Posterior cingulate gyrus (tissue), 11 donors: Measurements from ENCODE around the gene AK1.

Experiments
- DNase-seq, 10 donors: peaks; one replicate each; pipeline versions ENCODE4 v3.0.0 to v3.0.0-alpha.2; 2020 to 2021; ENCODE audit warnings: mixed read lengths in 3 of 10
- intact Hi-C: fragments of 100-400 bp; cut with DNase I; formaldehyde crosslinking; loops from one replicate; pipeline ENCODE4 v1.15.1; 2023

Gene AK1

DNA sequence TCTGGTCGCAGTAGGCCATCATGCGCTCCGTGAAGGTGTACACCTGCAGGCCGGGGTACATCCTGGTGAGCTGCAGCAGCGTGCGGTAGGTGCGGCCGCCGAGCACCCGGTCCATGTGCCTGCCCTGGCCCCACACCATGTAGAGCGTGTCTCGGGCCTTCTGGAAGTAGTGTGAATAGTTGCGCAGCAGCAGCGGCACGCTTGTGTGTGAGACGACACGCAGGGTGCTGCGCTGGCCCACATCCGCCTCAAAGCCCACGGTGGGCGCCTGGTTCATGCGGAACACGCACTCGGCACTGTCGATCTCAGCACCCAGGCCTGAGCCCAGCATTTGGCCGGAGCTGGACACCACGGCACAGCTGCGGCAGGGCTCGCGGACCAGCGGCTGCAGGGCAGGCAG is 34.8 kb upstream of the AK1 start:
- intact Hi-C loops = loop anchor here (10.0 kb wide), 1 partner anchor 407 kb away; no protein-coding TSS in a partner anchor
- peak in 1 of 10 donors; percentile 64 for DNase-seq

DNA sequence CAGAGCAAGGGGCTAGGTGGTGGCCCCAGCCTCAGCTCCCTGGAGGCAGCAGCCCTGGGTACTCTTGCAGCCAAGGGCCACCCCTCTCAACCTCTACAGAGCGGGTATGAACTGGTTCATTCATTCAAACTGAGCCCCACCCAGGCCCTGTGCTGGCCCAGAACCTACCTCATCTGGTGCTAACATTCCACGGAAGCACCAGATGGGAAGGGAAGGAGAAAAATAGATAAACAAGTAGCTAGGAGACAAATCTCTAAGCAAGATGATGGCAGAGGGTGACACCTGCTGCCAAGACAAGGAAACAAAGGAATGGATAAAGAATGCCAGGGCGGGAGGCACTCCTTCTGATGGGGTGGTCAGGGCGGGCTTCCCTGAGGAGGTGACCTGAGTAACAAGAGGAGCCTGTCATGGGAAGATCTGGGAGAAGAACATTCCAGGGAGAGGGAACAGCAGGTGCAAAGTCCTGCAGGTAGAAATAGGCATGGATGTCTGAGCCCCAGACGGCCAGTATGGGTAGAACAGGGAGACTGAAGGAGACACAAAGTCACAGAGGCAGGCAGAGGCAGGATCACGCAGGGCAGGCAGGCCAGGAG is 33.2 kb upstream of the AK1 start:
- DNase-seq = peak in 1 of 10 donors; percentile 74
- intact Hi-C loops = loop anchor here (10.0 kb wide), 1 partner anchor 406 kb away; no protein-coding TSS in a partner anchor

DNA sequence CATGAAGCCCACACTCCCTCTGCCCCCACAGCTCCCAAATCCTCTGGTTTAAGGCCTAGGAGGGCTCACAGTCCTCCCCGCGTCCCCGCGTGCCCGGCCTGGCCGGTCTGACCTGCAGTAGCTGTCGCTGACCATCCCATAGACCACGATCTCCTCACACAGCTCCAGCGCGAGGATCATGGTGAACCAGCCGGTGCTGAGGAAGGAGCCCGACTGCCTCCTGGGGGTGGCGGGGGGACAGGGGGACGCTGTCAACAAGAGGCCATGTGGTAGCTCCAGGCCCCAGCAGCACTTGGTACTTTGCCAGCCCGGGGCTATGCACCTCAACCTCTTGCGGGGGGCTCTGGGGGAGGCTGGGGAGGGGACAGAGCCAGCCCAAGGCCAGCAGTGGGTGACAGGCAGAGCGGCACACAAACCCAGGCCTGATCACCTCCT is 32.4 kb upstream of the AK1 start:
- DNase-seq = peak in 1 of 10 donors; percentile 69
- intact Hi-C loops = loop anchor here (10.0 kb wide), 1 partner anchor 405 kb away; no protein-coding TSS in a partner anchor

DNA sequence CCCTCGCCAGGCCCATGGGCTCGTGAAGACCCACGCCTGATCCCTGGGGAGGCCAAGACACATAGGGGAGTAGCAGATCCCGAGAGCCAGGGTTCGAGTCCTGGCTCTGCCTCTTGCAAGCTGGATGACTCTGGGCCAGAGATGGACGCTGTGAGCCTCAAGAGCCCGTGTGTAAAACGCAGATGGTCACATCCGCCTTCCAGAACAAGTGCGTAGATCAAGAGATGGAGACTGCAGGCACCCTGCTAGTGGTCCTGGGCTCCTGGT is 31.1 kb upstream of the AK1 start:
- no peak for DNase-seq
- intact Hi-C loops = no loop called here

DNA sequence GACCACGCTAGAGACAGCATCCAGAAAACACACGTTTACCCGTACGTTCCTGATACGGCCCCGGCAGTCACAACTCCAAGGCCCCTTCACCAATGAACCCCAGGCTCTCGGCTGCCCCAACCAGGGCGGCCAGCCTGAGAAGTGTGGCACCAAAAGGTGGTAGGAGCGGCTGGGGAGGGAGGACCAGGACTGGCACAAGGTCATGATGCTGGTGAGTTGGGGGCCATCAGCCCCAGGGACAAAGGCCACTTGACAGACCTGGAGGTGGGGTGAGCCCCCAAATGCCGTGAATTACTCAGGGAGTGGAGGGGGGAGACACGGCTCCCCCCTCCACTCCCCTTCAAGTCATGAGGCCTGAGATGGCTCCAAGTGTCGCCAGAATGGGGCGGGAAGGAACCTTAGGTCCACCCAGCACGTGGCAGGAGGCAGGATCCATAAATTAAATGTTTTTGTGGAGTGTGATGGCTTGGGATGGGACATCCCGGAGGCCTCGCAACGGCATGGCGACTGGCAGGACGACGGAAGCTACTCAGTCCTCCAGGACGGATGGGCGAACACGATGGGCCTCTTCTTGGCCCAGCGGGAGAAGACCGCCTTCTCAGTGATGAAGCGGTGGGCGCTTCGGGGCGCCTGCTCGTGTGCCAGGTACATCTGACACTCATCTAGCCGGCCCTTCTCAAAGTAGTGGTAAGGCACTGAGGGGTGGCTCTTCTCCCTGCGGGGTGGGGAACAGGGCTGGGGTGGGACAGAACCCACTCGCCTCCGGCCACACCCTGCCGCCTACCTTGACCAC is 30.6 kb upstream of the AK1 start:
- intact Hi-C loops = no loop called here
- peak in 1 of 10 donors; percentile 52 for DNase-seq

DNA sequence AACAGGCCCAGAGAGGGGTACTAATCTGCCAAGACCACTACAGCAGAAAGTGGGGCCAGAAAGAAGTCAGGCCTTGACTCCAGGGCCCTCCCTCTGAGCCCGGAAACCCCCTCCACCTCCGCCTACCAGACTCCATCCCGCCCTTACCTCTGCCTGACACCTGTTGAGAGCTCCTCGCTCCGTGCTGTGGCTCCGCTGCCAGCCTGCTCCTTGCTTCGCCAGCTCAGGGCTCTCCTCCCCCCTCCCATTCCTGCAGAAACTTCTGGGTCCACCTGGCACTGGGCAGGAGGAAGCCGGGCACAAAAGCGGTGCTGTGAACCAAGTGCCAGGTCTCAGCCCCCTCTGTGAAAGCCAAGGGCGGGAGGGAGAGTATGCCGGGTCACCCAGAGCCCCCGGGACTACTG is 28.3 kb upstream of the AK1 start:
- DNase-seq = peak in 3 of 10 donors; percentile 28 to 82 (median 33)
- intact Hi-C loops = no loop called here

DNA sequence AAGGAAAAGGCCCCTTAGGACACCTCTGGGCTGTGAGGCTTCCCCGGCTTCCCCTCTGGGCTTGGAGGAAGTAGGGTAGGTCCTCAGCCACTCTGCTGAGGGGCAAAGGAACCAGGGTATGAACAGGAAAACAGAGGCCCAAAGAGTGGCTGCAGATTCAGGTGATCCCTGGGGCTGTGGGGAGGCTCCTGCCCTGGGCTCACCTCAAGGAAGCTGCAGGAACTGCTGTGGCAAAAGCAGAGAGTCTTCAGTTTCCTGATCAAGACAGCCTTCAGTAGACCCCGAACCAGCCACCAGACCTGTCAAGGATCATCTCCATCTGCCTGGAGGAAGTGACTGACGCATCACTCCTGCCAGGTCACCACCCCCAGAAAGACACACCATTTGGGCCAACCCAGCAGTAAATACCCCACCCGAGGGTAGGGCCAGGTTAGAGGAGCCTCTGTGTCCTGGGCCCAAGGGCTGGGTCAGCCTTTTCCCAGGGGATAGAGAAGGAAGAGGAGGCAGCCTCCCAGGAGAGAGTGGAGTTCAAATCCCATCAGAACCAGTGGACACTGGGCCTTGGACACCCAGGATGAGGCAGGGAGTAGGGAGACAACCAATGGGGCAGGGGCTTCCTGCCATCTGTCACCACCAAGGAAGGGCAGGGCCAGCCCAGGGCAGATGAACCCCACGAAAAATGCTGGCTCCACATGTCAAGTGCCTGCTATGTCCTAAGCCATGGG is 27.7 kb upstream of the AK1 start:
- DNase-seq = peak in 1 of 10 donors; percentile 66
- intact Hi-C loops = no loop called here

DNA sequence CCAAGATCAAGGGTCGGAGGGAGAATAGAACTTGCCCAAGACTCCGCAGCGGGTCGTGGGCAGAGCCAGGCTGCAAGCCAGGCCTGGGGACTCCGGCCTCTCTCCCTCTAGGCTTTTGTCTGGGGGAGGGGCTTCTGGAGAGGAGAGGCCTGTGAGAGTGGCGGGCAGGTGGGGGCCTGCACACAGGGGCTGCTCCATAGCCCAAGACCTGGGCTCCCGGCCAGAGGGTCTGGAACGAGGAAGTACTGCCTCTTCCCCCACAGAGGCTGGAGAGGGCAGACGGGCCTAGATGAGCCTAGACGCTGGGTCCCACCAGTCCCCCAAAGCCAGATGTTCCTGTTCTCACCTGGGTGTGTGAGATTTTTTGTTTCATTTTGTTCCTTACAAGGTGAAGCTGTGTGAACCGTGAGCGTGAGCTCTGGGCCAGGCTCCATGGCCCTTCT is 27.1 kb upstream of the AK1 start:
- DNase-seq = no peak

DNA sequence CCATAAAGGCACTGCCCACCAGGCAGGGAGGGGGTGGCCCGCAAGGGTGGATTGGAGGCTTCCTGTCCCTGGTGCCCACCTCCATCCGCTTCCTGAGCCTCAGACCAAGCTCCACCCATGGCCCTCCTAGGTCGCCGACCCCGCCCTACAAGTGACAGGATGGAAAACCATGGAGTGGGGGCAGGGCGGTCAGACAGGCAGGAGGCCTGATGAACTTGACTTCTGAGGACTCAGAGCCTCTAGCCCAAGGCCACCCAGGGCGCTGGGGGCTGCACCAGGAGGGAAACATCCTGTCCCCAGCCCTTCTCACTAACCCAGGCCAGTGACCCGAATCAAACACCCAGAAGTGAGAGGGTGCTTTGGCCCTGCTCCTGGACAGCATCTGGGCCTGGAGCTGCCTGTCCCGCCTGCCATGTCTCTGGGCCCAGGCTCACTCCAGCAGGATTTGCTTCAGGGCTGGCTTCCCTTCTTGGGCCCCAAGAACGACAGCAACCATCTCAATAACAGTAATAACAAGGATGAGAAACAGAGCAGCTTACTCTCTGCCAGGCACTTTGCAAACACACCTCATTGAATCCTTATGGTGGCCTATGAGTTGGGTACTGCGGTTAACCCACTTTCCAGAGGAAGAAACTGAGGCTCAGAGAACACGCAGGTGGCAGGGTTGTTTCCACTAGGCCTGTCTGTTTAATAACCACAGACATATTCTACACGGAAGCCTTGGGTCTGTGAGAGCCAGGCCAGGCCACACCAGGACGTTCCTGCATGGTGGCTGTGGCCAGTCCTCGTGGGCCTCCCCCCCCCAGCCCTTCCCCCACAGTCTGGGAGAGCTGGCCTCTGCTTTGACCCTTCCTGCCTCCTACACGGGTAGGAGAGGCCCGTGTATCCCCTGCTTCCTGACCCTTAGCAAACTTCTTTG is 26.3 kb upstream of the AK1 start:
- DNase-seq = no peak
- intact Hi-C loops = no loop called here

More for the DNA sequence above, 27.1 kb upstream of the AK1 start:
- intact Hi-C loops = no loop called here

DNA sequence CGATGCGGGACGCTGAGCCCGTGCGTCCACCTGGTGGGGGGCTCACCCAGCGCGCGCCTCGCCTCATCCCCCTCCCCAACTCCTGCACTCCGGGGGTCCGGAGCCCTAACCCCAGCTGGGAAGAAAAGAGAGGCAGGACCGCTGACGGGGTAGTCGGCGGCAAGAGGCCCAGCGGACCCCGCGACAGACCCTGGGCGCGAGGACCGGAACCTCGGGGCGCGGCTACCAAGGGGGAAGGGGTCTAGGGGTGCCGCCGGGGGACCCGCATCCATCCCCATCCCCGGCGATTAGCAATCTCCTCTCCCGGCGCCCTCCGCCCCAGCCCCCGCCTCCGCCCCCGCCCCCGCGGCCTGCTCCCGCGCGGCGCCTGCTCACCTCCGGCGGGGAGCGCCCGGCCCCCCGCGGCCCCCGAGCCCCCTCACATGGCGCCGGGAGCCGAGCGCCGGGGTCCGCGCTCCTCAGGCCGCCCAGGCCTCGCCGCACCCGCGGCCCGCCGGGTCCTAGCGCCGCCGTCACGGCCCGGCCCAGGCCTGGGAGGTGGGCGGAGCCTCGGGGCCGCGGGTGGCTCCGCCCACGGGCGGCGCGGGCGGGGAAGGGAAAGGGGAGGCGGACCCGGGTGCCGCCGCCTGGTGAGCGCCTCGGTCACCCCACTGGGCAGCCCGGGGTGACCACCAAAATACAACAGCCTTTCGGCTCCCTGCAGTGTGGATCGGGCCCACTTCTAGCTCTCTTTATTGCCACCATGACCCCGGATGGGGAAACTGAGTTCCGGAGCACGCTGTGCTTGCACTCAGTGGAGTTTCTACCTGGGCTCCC is 21.9 kb upstream of the AK1 start, which contains the start of gene ST6GALNAC6:
TSS of gene ST6GALNAC6 (minus strand) at position 476 of the 816 bp plus-strand sequence. CDS start 1,622 bp downstream, outside the sequence.
- intact Hi-C loops = no loop called here
- peak; percentile 49 to 96 (median 70) for DNase-seq

DNA sequence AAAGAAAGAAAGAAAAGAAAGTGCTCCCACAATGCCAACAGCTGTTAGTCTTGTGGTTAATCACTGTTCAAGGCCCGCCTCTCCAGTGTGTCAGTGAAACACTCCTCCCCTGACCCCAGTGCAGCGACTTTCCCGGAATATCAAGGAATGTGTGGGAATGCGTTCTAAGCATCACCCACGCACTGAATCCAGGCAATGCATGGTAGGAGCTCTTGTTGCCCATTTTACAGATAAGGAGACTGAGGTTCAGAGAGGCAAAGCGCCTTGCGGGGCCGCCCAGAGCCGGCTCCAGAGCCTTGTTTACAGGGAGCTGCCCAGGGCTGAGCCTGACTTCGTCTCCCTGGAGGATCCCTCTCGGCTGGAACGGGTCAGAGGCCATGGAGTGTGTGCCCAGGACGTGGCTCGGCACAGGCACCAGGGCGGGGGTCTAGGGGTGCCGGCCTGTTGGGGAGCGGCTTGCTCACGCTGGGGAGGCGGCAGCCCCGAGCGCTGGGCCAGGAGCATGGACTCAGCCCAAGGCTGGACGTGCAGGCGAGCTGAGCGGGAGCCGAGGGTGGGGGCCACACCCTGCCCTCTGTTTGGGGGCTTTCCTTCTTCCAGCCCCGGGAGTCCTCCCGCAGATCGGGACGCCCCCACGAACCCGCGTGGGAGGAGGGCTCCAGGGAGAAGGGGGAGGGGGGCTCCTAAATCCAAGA is 21.1 kb upstream of the AK1 start:
- intact Hi-C loops = no loop called here
- peak in 1 of 10 donors; percentile 77 for DNase-seq

DNA sequence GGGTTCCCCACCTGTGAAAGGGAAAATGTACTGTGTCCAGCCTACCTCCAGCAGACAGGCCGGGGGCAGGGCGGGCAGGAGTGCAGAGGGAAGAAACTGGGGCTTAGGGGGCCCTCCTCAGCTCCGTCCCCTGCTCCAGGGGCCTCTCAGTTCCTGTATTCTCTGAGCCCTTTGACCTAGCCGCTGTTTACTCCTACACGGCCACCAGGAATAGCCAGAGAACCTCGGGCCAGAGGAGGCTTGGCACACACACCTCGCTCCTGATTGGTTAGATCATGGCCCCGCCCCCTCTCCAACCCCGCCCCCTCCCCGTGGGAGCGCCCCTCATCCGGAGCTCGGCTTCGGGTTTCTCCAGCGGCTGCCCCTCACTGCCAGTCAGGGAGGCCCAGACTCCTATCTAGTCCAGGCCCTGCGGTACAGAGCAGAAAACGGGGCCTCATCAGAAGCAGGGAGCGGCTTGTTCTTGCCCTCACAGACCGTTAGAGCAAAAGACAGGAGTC is 19.8 kb upstream of the AK1 start:
- intact Hi-C loops = no loop called here
- peak; percentile 59 to 95 (median 78) for DNase-seq

DNA sequence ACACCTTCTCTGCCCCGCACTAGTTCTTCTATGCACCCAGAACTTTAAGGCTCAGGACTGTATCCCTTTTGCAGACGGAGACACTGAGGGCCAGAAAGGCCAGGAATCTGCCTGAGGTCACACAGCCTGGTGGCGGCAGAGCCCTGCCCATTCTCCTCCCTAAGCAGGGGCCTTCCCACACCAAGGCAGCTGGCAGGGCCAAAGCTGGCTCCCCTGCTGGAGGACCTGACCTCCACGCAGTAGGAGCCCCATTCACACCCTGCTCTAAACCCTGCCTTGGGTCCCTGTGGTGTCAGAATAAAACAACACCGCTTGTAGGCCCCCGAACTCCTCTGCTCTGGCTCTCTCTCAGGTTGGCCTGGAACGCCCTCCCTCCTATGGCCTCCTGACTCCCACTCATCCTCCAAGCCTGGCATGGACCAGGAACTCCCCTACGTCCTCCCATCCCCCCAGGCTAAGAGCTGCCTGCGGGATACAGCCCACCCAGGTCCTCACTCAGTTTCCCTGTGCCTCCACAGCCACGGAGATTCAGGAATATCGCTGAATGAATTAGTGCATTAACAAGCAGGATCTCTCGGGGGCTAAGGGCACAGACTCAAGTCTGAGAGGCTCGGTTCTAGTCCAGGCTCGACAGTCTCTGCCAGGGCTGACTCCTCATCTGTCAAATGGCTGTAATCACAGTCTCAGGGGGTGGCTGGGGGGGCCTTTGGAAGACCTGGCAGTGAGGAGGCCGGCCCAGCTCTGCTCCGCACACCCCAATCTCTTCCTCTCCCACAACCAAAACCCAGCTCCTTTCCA is 19.1 kb upstream of the AK1 start:
- intact Hi-C loops = no loop called here
- DNase-seq = peak in 1 of 10 donors; percentile 63

DNA sequence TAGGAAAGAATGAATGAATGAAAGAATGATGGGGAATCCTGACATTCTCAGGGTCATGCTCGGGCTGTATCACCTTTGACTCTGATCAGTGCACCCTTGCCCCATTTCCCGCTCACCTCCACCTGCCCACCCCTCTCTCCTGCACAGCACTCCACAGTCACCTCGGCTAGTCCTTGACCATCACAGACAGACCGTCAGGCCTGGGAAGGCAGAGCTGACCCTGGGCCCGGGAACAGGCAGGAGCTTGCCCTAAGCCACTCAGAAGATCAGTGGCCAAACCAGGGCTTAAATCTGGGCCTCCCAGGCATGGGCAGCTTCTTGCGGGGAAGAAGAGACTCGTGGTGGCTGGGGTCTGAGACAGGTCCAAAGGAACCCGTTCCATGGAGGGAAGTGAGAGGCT is 18.3 kb upstream of the AK1 start:
- intact Hi-C loops = no loop called here
- DNase-seq = no peak

DNA sequence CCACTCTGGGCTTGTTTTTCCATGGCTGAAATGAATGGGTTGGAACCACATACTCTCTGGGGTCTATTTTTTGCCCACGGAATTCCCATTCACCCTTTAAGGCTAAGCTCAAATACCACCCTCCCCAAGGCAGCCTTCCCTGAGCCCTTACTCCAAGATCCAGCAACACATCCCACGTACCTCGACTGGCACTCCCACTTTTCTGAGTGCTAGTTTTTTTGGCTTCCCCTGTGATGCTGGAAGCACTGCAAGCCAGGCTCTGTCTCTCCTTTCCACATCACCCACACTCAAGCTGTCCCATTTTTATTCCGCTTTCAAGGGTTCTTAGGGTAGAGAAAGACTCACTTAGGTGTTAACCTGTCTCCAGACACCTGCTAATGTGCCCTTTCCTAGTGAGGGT is 15.9 kb upstream of the AK1 start:
- intact Hi-C loops = no loop called here
- DNase-seq = peak in 4 of 10 donors; percentile 42 to 90 (median 51)

DNA sequence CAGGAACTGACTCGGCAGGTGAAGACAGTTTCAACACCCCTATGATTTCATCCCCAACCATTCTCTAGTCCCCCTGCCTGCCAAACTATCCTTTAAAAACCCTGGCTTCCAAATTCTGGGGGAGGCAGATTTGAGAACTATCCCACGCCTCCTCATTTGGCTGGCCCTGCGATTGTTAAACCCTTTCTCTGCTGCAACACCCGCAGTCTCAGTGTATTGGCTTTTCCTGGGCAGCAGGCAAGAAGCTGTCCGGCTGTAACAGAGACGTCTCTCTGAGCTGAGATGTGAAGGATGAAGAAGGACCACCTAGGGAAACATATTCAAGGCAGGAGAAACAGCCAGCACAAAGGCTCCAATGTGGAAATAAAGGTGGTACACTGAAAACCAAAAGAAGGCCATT is 15.4 kb upstream of the AK1 start:
- no peak for DNase-seq
- intact Hi-C loops = no loop called here

DNA sequence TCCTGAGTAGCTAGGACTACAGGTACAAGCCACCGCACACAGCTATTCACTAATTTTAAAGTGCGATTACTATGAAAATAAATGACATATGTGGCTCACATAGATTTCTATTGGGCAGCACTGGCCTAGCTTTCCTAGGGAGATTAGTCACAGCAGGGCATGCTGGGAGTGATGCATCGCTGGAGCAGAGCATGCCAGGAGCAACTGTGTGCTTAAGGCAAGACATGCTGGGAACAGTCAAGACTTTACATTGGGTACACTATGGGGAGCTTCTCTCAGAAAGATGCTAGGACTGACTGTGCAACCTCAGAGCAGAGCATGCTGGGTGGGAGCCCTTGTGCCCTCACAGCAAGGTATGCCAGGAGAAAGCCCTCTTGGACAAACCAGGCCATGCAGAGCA is 12.6 kb upstream of the AK1 start:
- intact Hi-C loops = no loop called here
- peak in 1 of 10 donors; percentile 72 for DNase-seq

DNA sequence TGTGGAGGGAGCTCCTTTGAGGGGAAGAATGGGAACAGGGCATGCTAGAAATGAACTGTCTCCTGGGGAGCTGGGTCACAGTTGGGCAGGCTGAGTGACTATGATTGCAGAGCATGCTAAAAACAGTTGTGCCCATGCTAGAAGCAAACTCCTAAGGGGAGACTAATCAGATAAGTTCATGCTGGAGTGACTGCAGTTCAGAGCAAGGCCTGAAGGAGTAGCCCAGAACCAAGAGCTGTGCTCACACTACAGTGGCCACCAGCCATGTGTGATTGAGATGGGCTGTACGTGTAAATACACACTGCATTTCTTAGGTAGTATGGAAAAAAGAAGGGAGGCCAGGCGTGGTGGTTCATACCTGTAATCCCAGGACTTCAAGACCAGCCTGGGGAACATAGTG is 10.3 kb upstream of the AK1 start:
- intact Hi-C loops = no loop called here
- no peak for DNase-seq
